SK-N-SH treated with all-trans-retinoic acid at 6 μM for 48 hours (cell line): ENCODE measurements around the gene SKA1.

ENCODE experiments used
- ATAC-seq: fragments of 200-7000 bp; cut with Tn5 transposase; 3 replicates; pipeline ENCODE4 v1.9.1; 2020; ENCODE audit warnings: mild to moderate bottlenecking, moderate library complexity
- ARNTL ChIP-seq: fragments of 450-650 bp; formaldehyde crosslinking; IDR thresholded peaks from 2 replicates; pipeline ENCODE4 v1.5.0; 2020; ENCODE audit warnings: low read depth, mild to moderate bottlenecking, moderate library complexity, borderline replicate concordance
- BACH2 ChIP-seq: fragments of 250-450 bp; sonication (Bioruptor Pico); IDR thresholded peaks from 2 replicates; pipeline ENCODE4 v1.9.0; 2021; ENCODE audit warnings: mild to moderate bottlenecking, borderline replicate concordance
- CREB5 ChIP-seq: fragments of 250-450 bp; sonication (Bioruptor Pico); IDR thresholded peaks from 2 replicates; pipeline ENCODE4 v1.5.1; 2020; ENCODE audit warnings: low read depth, mild to moderate bottlenecking, moderate library complexity
- CSDC2 ChIP-seq: fragments of 250-450 bp; sonication (Bioruptor Pico); IDR thresholded peaks from 2 replicates; pipeline ENCODE4 v1.5.0; 2020; ENCODE audit warnings: mild to moderate bottlenecking, moderate library complexity
- CSRNP3 ChIP-seq: fragments of 250-450 bp; sonication (Bioruptor Pico); IDR thresholded peaks from 2 replicates; pipeline ENCODE4 v1.5.1; 2021; ENCODE audit warnings: mild to moderate bottlenecking, moderate library complexity
- ESRRG ChIP-seq: fragments of 250-450 bp; sonication (Bioruptor Pico); IDR thresholded peaks from 2 replicates; pipeline ENCODE4 v1.6.1; 2021; ENCODE audit warnings: mild to moderate bottlenecking
- GLIS3 ChIP-seq: fragments of 250-450 bp; sonication (Bioruptor Pico); IDR thresholded peaks from 2 replicates; pipeline ENCODE4 v1.5.0; 2020; ENCODE audit warnings: mild to moderate bottlenecking, moderate library complexity
- ISL1 ChIP-seq: fragments of 250-450 bp; sonication (Bioruptor Pico); IDR thresholded peaks from 2 replicates; pipeline ENCODE4 v2.1.2; 2022; ENCODE audit warnings: mild to moderate bottlenecking, moderate library complexity
- OSR1 ChIP-seq: fragments of 250-450 bp; sonication (Bioruptor Pico); IDR thresholded peaks from 2 replicates; pipeline ENCODE4 v1.8.0; 2022; ENCODE audit warnings: moderate library complexity, mild to moderate bottlenecking, inconsistent platforms
- PATZ1 ChIP-seq: fragments of 250-450 bp; sonication (Bioruptor Pico); IDR thresholded peaks from 2 replicates; pipeline ENCODE4 v1.8.0; 2020; ENCODE audit warnings: mild to moderate bottlenecking, moderate library complexity, borderline replicate concordance
- POU6F1 ChIP-seq: fragments of 250-450 bp; sonication (Bioruptor Pico); IDR thresholded peaks from 2 replicates; pipeline ENCODE4 v1.8.0; 2021; ENCODE audit warnings: low read depth, mild to moderate bottlenecking, moderate library complexity, borderline replicate concordance
- PPARA ChIP-seq: fragments of 250-450 bp; sonication (Bioruptor Pico); IDR thresholded peaks from 2 replicates; pipeline ENCODE4 v1.5.0; 2020; ENCODE audit warnings: mild to moderate bottlenecking, borderline replicate concordance
- RARB ChIP-seq: fragments of 250-450 bp; sonication (Bioruptor Pico); IDR thresholded peaks from 2 replicates; pipeline ENCODE4 v1.8.0; 2021; ENCODE audit warnings: mild to moderate bottlenecking, moderate library complexity
- SNAI2 ChIP-seq: fragments of 250-450 bp; sonication (Bioruptor Pico); IDR thresholded peaks from 2 replicates; pipeline ENCODE4 v1.5.0; 2020; ENCODE audit warnings: mild to moderate bottlenecking, moderate library complexity
- TCF4 ChIP-seq: fragments of 250-450 bp; sonication (Bioruptor Pico); IDR thresholded peaks from 2 replicates; pipeline ENCODE4 v1.8.0; 2021; ENCODE audit warnings: mild to moderate bottlenecking, moderate library complexity, borderline replicate concordance
- TOX ChIP-seq: fragments of 250-450 bp; sonication (Bioruptor Pico); IDR thresholded peaks from 2 replicates; pipeline ENCODE4 v1.8.0; 2021; ENCODE audit warnings: mild to moderate bottlenecking, moderate library complexity, borderline replicate concordance
- TSHZ2 ChIP-seq: fragments of 250-450 bp; sonication (Bioruptor Pico); IDR thresholded peaks from 2 replicates; pipeline ENCODE4 v1.5.0; 2020; ENCODE audit warnings: mild to moderate bottlenecking, moderate library complexity
- ZC3H10 ChIP-seq: fragments of 250-450 bp; sonication (Bioruptor Pico); IDR thresholded peaks from 2 replicates; pipeline ENCODE4 v1.5.1; 2021; ENCODE audit warnings: mild to moderate bottlenecking, moderate library complexity
- ZFP3 ChIP-seq: fragments of 250-450 bp; sonication (Bioruptor Pico); IDR thresholded peaks from 2 replicates; pipeline ENCODE4 v1.5.0; 2020; ENCODE audit warnings: mild to moderate bottlenecking, moderate library complexity
- ZFP30 ChIP-seq: fragments of 450-650 bp; formaldehyde crosslinking; IDR thresholded peaks from 2 replicates; pipeline ENCODE4 v1.5.0; 2022; ENCODE audit warnings: mild to moderate bottlenecking, moderate library complexity
- ZNF565 ChIP-seq: fragments of 450-650 bp; formaldehyde crosslinking; conservative IDR thresholded peaks from 2 replicates; pipeline ENCODE4 v1.5.0; 2020; ENCODE audit warnings: low read depth, mild to moderate bottlenecking, moderate library complexity
- ZNF70 ChIP-seq: fragments of 450-650 bp; formaldehyde crosslinking; IDR thresholded peaks from 2 replicates; pipeline ENCODE4 v1.5.0; 2020; ENCODE audit warnings: mild to moderate bottlenecking, moderate library complexity
- ZNF8 ChIP-seq: fragments of 450-650 bp; formaldehyde crosslinking; IDR thresholded peaks from 2 replicates; pipeline ENCODE4 v1.5.0; 2020; ENCODE audit warnings: mild to moderate bottlenecking, moderate library complexity

Gene SKA1

GRCh38 chr18:50359806-50360205, 15.0 kb upstream of the SKA1 start:
- no peak for ATAC-seq
- TF ChIP-seq ZFP3 (CRISPR knock-in tag) (no peak), SNAI2 (CRISPR knock-in tag) (no peak)

- TF ChIP-seq ISL1 (no peak), GLIS3 (no peak), CREB5 (CRISPR knock-in tag) (no peak), PPARA (no peak), ZNF70 (CRISPR knock-in tag) (no peak), ZNF565 (CRISPR knock-in tag) (no peak), RARB (no peak), ZFP30 (CRISPR knock-in tag) (no peak), TOX (CRISPR knock-in tag) (no peak), ZC3H10 (CRISPR knock-in tag) (no peak), TCF4 (CRISPR knock-in tag) (no peak), CSRNP3 (CRISPR knock-in tag) (no peak), SNAI2 (CRISPR knock-in tag) (no peak)
- ATAC-seq, result no peak
Observed at GRCh38 chr18:50360611-50361010, 14.2 kb upstream of the SKA1 start.

- no peak for ATAC-seq
- no peak for TF ChIP-seq ZFP3 (CRISPR knock-in tag)
- TF ChIP-seq ZC3H10 (CRISPR knock-in tag), result no peak
- no peak for TF ChIP-seq ZNF565 (CRISPR knock-in tag)
- no peak for TF ChIP-seq ESRRG (CRISPR knock-in tag)
- no peak for TF ChIP-seq OSR1 (CRISPR knock-in tag)
- no peak for TF ChIP-seq SNAI2 (CRISPR knock-in tag)
- TF ChIP-seq ZFP30 (CRISPR knock-in tag), result no peak
- TF ChIP-seq ISL1, result no peak
Observed at GRCh38 chr18:50369672-50370071, 5.2 kb upstream of the SKA1 start.

GRCh38 chr18:50372743-50373142, 2.1 kb upstream of the SKA1 start:
- TF ChIP-seq ESRRG (CRISPR knock-in tag), result no peak
- TF ChIP-seq CREB5 (CRISPR knock-in tag), result no peak
- no peak for TF ChIP-seq GLIS3
- no peak for TF ChIP-seq SNAI2 (CRISPR knock-in tag)
- no peak for TF ChIP-seq ZFP30 (CRISPR knock-in tag)
- no peak for TF ChIP-seq TSHZ2 (CRISPR knock-in tag)
- no peak for TF ChIP-seq ARNTL (CRISPR knock-in tag)
- TF ChIP-seq BACH2, result no peak
- no peak for TF ChIP-seq ZNF70 (CRISPR knock-in tag)
- TF ChIP-seq CSDC2 (CRISPR knock-in tag), result no peak
- no peak for TF ChIP-seq ZNF565 (CRISPR knock-in tag)
- no peak for TF ChIP-seq ZFP3 (CRISPR knock-in tag)
- no peak for TF ChIP-seq OSR1 (CRISPR knock-in tag)
- no peak for TF ChIP-seq ISL1
- no peak for TF ChIP-seq RARB
- TF ChIP-seq CSRNP3 (CRISPR knock-in tag), result no peak
- no peak for TF ChIP-seq PATZ1
- TF ChIP-seq POU6F1, result no peak
- no peak for TF ChIP-seq PPARA
- no peak for TF ChIP-seq ZNF8
- ATAC-seq, result no peak
